Sigmoid colon (tissue), 4 donors: Measurements from ENCODE around the gene ZER1.

Source experiments
- CTCF ChIP-seq, 4 experiments: fragments of 450-650 bp in 3 of 4; fragments of 200-600 bp in 1 of 4; IDR thresholded peaks; one replicate each; pipeline ENCODE4 v1.5.1; 2016 to 2019; ENCODE audit warnings: antibody characterized with exemption in 4 of 4, mild to moderate bottlenecking in 3 of 4, moderate library complexity in 2 of 4
- POLR2A ChIP-seq, 2 donors: fragments of 450-650 bp; IDR thresholded peaks; one replicate each; pipeline ENCODE4 v1.6.1; 2016; ENCODE audit warnings: antibody characterized with exemption in 2 of 2, mild to moderate bottlenecking in 2 of 2, moderate library complexity in 2 of 2
- POLR2AphosphoS5 ChIP-seq, 4 donors: sonication (generic); formaldehyde crosslinking; IDR thresholded peaks; one replicate each; pipeline ENCODE4 v1.6.1; 2017; ENCODE audit warnings: antibody characterized with exemption in 4 of 4

GRCh38 chr9:128683340-128684064, 88.2 kb downstream of the ZER1 start:
- no peak for TF ChIP-seq CTCF (IDR thresholded peaks at IDR 0.05)
- no peak for TF ChIP-seq POLR2AphosphoS5 (IDR thresholded peaks at IDR 0.05)
- no peak for TF ChIP-seq POLR2A (IDR thresholded peaks at IDR 0.05)
